Neural progenitor cell (in vitro differentiated cells): ENCODE measurements around the gene IREB2.

Source experiments
- CTCF ChIP-seq: fragments of 200-600 bp; sonication (generic); IDR thresholded peaks from 2 replicates; pipeline ENCODE4 v1.5.1; 2017; ENCODE audit warnings: antibody characterized with exemption, mild to moderate bottlenecking
- EZH2 ChIP-seq: fragments of 200-600 bp; sonication (generic); IDR thresholded peaks from 2 replicates; pipeline ENCODE4 v1.6.1; 2017; ENCODE audit warnings: antibody characterized with exemption, mild to moderate bottlenecking, moderate library complexity

- no peak for TF ChIP-seq CTCF
- TF ChIP-seq EZH2 = no peak
These were observed 15.4 kb downstream of the IREB2 start for GRCh38 chr15:78453447-78453846.
